Trophoblast cell (in vitro differentiated cells and primary cell): Measurements from ENCODE around the gene NBDY.
A peak's percentile ranks its signal among the peaks of the same experiment; 100 is the strongest.

Experiments
- DNase-seq, 2 donors: peaks; one replicate each; pipeline ENCODE4 v3.0.0-alpha.2; 2016
- H2AFZ ChIP-seq: 2 replicates; pipeline ENCODE4 v1.6.1; 2013; ENCODE audit warnings: low read length, moderate library complexity, mild to moderate bottlenecking; ENCODE audit not compliant: insufficient read depth, poor library complexity
- H2AK5ac ChIP-seq: 2 replicates; pipeline ENCODE4 v1.6.1; 2013; ENCODE audit warnings: mild to moderate bottlenecking, low read length
- H2BK120ac ChIP-seq: 2 replicates; pipeline ENCODE4 v1.6.1; 2013; ENCODE audit warnings: low read length, mild to moderate bottlenecking, moderate library complexity; ENCODE audit not compliant: insufficient read depth, poor library complexity
- H2BK12ac ChIP-seq: 2 replicates; pipeline ENCODE4 v1.6.1; 2013; ENCODE audit warnings: mild to moderate bottlenecking, low read length, moderate library complexity
- H2BK5ac ChIP-seq: 2 replicates; pipeline ENCODE4 v1.6.1; 2013; ENCODE audit warnings: low read length, low read depth, moderate library complexity, mild to moderate bottlenecking; ENCODE audit not compliant: poor library complexity
- H3K14ac ChIP-seq: 2 replicates; pipeline ENCODE4 v1.6.1; 2013; ENCODE audit warnings: mild to moderate bottlenecking, low read length
- H3K18ac ChIP-seq: 2 replicates; pipeline ENCODE4 v1.6.1; 2013; ENCODE audit warnings: mild to moderate bottlenecking, low read length
- H3K23ac ChIP-seq: 2 replicates; pipeline ENCODE4 v1.6.1; 2013; ENCODE audit warnings: low read length
- H3K27ac ChIP-seq: 2 replicates; pipeline ENCODE4 v1.5.1; 2013; ENCODE audit warnings: low read depth, mild to moderate bottlenecking, inconsistent platforms, low read length, moderate library complexity
- H3K27me3 ChIP-seq: 2 replicates; pipeline ENCODE4 v1.6.1; 2013; ENCODE audit warnings: inconsistent platforms, mild to moderate bottlenecking, low read length, moderate library complexity; ENCODE audit not compliant: insufficient read depth
- H3K36me3 ChIP-seq, 2 experiments: 1 replicate in 1 of 2; 2 replicates in 1 of 2; pipeline ENCODE4 v1.6.1; 2013; ENCODE audit warnings: low read length in 2 of 2, mild to moderate bottlenecking in 2 of 2, moderate library complexity in 1 of 2; ENCODE audit not compliant: insufficient read depth in 2 of 2, control insufficient read depth in 1 of 2
- H3K4ac ChIP-seq: 2 replicates; pipeline ENCODE4 v1.6.1; 2013; ENCODE audit warnings: low read depth, mild to moderate bottlenecking, low read length, moderate library complexity
- H3K4me1 ChIP-seq, 2 experiments: 1 replicate in 1 of 2; 2 replicates in 1 of 2; pipeline ENCODE4 v1.6.1; 2013; ENCODE audit warnings: low read length in 2 of 2, mild to moderate bottlenecking in 2 of 2, moderate library complexity in 1 of 2; ENCODE audit not compliant: insufficient read depth in 2 of 2, control insufficient read depth in 1 of 2
- H3K4me2 ChIP-seq: 2 replicates; pipeline ENCODE4 v1.6.1; 2013; ENCODE audit warnings: inconsistent platforms, mild to moderate bottlenecking, low read length, moderate library complexity
- H3K4me3 ChIP-seq: 2 replicates; pipeline ENCODE4 v1.5.1; 2013; ENCODE audit warnings: mild to moderate bottlenecking, low read depth, low read length, inconsistent platforms
- H3K79me1 ChIP-seq: one replicate; pipeline ENCODE4 v1.6.1; 2013; ENCODE audit warnings: low read length
- H3K79me2 ChIP-seq: 2 replicates; pipeline ENCODE4 v1.6.1; 2013; ENCODE audit warnings: low read length, mild to moderate bottlenecking; ENCODE audit not compliant: control insufficient read depth, insufficient read depth, poor library complexity
- H3K9ac ChIP-seq: 2 replicates; pipeline ENCODE4 v1.6.1; 2013; ENCODE audit warnings: mild to moderate bottlenecking, low read length
- H3K9me3 ChIP-seq: 2 replicates; pipeline ENCODE4 v1.6.1; 2013; ENCODE audit warnings: low read depth, mild to moderate bottlenecking, control low read depth, inconsistent platforms, low read length; ENCODE audit not compliant: insufficient read depth
- H4K12ac ChIP-seq: 2 replicates; pipeline ENCODE4 v1.6.1; 2013; ENCODE audit warnings: low read depth, mild to moderate bottlenecking, low read length, moderate library complexity
- H4K8ac ChIP-seq: 2 replicates; pipeline ENCODE4 v1.6.1; 2013; ENCODE audit warnings: low read depth, mild to moderate bottlenecking, low read length, moderate library complexity
- H4K91ac ChIP-seq: one replicate; pipeline ENCODE4 v1.6.1; 2013; ENCODE audit warnings: low read depth, mild to moderate bottlenecking, low read length, moderate library complexity
- WGBS: extraction: QIAGEN DNeasy Blood & Tissue Kit; methylation state at CpG from one replicate; pipeline ENCODE4 v1.1.7; 2013; ENCODE audit warnings: missing lambda C conversion rate; ENCODE audit not compliant: insufficient read length, insufficient coverage; ENCODE audit errors: extremely low coverage; 5-methylcytosine and 5-hydroxymethylcytosine counted together

Gene NBDY

GRCh38 chrX:56813318-56813837 lies 84.3 kb downstream of the NBDY start:
- peaks cover 5 to 6% of the 10 kb centered on the region in 2 experiments for H3K36me3 ChIP-seq
- peak; percentile 71 to 82 for DNase-seq
- no peak overlapping the region for H2BK5ac ChIP-seq
- H4K8ac ChIP-seq = peak overlapping the region; percentile 70
- no peaks in the 10 kb centered on the region for H3K9me3 ChIP-seq
- H3K4me2 ChIP-seq = no peak overlapping the region
- peak overlapping the region; percentile 17 for H3K4ac ChIP-seq
- peak overlapping the region; percentile 62 for H4K12ac ChIP-seq
- peaks cover 3% of the 10 kb centered on the region for H3K79me1 ChIP-seq
- WGBS = no CpG with 5 or more reads among the region's 7 CpGs
- peak overlapping the region; percentile 83 for H2AK5ac ChIP-seq
- H3K79me2 ChIP-seq = no peaks in the 10 kb centered on the region
- H3K23ac ChIP-seq = no peak overlapping the region
- no peak overlapping the region for H2AFZ ChIP-seq
- peak overlapping the region; percentile 45 for H3K18ac ChIP-seq
- no peak overlapping the region for H4K91ac ChIP-seq
- no peak overlapping the region for H3K27ac ChIP-seq
- H2BK12ac ChIP-seq = no peak overlapping the region
- no peak overlapping the region for H3K4me3 ChIP-seq
- H3K14ac ChIP-seq = peak overlapping the region; percentile 30
- H3K9ac ChIP-seq = no peak overlapping the region
- H2BK120ac ChIP-seq = no peak overlapping the region
- H3K4me1 ChIP-seq = peaks cover 0 to 4% of the 10 kb centered on the region in 2 experiments
- H3K27me3 ChIP-seq = no peaks in the 10 kb centered on the region

GRCh38 chrX:56817179-56817578 lies 88.1 kb downstream of the NBDY start:
- no CpG with 5 or more reads among the region's 5 CpGs for WGBS
- Histone ChIP-seq H3K9ac (no peak overlapping the region), H4K12ac (no peak overlapping the region), H4K8ac (no peak overlapping the region), H2AK5ac (no peak overlapping the region), H3K27me3 (no peaks in the 10 kb centered on the region), H2BK12ac (no peak overlapping the region), H3K14ac (no peak overlapping the region), H2AFZ (no peak overlapping the region), H3K18ac (no peak overlapping the region), H2BK120ac (no peak overlapping the region), H2BK5ac (no peak overlapping the region), H3K4ac (no peak overlapping the region), H3K36me3 (peaks cover 0 to 2% of the 10 kb centered on the region in 2 experiments), H3K4me2 (no peak overlapping the region), H3K27ac (no peak overlapping the region), H3K23ac (no peak overlapping the region), H4K91ac (no peak overlapping the region), H3K9me3 (no peaks in the 10 kb centered on the region), H3K79me1 (peaks cover 3% of the 10 kb centered on the region), H3K4me1 (peaks cover 0 to 4% of the 10 kb centered on the region in 2 experiments), H3K4me3 (no peak overlapping the region), H3K79me2 (no peaks in the 10 kb centered on the region)
- DNase-seq = no peak

DNA sequence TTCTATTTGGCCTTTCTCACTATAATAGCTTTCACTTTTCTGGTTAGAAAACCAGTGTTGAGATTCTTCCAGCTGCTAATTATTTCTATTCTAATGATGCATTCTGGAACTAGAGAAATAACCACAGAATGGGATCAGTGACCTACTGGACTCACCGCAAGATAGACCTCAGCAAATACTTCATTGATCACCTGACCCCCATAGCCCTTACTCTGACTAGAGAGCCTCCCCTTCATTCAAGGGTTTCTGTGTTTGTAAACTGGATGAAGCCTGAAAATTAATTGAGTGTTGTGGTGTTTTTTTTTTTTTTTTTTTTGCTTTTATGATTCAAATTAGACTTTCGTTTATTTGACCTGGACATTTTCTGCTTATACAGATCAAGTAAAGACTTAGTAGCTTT lies 97.0 kb downstream of the NBDY start:
- no peaks in the 10 kb centered on the region for H3K79me2 ChIP-seq
- no peak overlapping the region for H2AFZ ChIP-seq
- no peak overlapping the region for H2BK5ac ChIP-seq
- no peak overlapping the region for H3K4me3 ChIP-seq
- no peak overlapping the region for H3K27ac ChIP-seq
- no peak overlapping the region for H2AK5ac ChIP-seq
- no peaks in the 10 kb centered on the region for H3K4me1 ChIP-seq
- no peak overlapping the region for H2BK120ac ChIP-seq
- no peak overlapping the region for H2BK12ac ChIP-seq
- no peak overlapping the region for H4K8ac ChIP-seq
- no peak overlapping the region for H3K9ac ChIP-seq
- no peak overlapping the region for H3K18ac ChIP-seq
- WGBS = no CpG with 5 or more reads among the region's 2 CpGs
- no peak overlapping the region for H3K14ac ChIP-seq
- H3K79me1 ChIP-seq = no peaks in the 10 kb centered on the region
- H3K27me3 ChIP-seq = no peaks in the 10 kb centered on the region
- no peak for DNase-seq
- H4K91ac ChIP-seq = no peak overlapping the region
- H3K4me2 ChIP-seq = no peak overlapping the region
- H3K23ac ChIP-seq = no peak overlapping the region
- no peak overlapping the region for H4K12ac ChIP-seq
- no peak overlapping the region for H3K4ac ChIP-seq
- peaks cover 4% of the 10 kb centered on the region for H3K9me3 ChIP-seq
- no peaks in the 10 kb centered on the region for H3K36me3 ChIP-seq

DNA sequence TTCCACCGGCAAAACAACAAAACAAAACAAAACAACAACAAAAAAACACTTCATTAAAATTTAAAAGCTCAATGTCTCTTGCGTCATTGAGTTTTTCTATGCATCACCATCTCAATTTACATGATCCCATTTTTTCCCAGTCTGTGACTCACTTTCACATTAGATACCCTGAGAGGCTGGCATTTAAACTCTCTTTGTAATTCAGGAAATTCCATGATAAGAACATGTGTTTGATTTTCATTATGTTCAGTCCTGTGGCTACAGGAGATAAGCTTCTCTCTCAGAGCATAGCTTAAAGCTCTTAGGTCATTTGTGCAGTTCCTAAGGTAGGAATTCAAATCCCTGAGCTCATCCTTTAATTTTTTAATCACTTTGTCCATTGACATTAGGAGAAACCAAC lies 104.6 kb downstream of the NBDY start:
- Histone ChIP-seq H3K79me2 (no peaks in the 10 kb centered on the region), H3K4me3 (no peak overlapping the region), H2BK5ac (no peak overlapping the region), H3K4me2 (no peak overlapping the region), H3K18ac (no peak overlapping the region), H4K12ac (no peak overlapping the region), H3K9ac (no peak overlapping the region), H2BK12ac (no peak overlapping the region), H3K23ac (no peak overlapping the region), H2AK5ac (no peak overlapping the region), H3K27me3 (no peaks in the 10 kb centered on the region), H3K9me3 (no peaks in the 10 kb centered on the region), H3K79me1 (no peaks in the 10 kb centered on the region), H3K36me3 (no peaks in the 10 kb centered on the region), H2BK120ac (no peak overlapping the region), H3K27ac (no peak overlapping the region), H4K8ac (no peak overlapping the region), H3K4ac (no peak overlapping the region), H4K91ac (no peak overlapping the region), H3K4me1 (no peaks in the 10 kb centered on the region), H2AFZ (no peak overlapping the region), H3K14ac (no peak overlapping the region)
- no CpG with 5 or more reads among the region's 2 CpGs for WGBS
- DNase-seq = peak in 1 of 2 donors; percentile 47
